SK-N-SH treated with all-trans-retinoic acid at 6 μM for 48 hours (cell line): Measurements from ENCODE around the gene FBXO33.

Experiments used
- ATAC-seq: fragments of 200-7000 bp; cut with Tn5 transposase; 3 replicates; pipeline ENCODE4 v1.9.1; 2020; ENCODE audit warnings: mild to moderate bottlenecking, moderate library complexity
- ARNTL ChIP-seq: fragments of 450-650 bp; formaldehyde crosslinking; IDR thresholded peaks from 2 replicates; pipeline ENCODE4 v1.5.0; 2020; ENCODE audit warnings: low read depth, mild to moderate bottlenecking, moderate library complexity, borderline replicate concordance
- BACH2 ChIP-seq: fragments of 250-450 bp; sonication (Bioruptor Pico); IDR thresholded peaks from 2 replicates; pipeline ENCODE4 v1.9.0; 2021; ENCODE audit warnings: mild to moderate bottlenecking, borderline replicate concordance
- CREB5 ChIP-seq: fragments of 250-450 bp; sonication (Bioruptor Pico); IDR thresholded peaks from 2 replicates; pipeline ENCODE4 v1.5.1; 2020; ENCODE audit warnings: low read depth, mild to moderate bottlenecking, moderate library complexity
- CSDC2 ChIP-seq: fragments of 250-450 bp; sonication (Bioruptor Pico); IDR thresholded peaks from 2 replicates; pipeline ENCODE4 v1.5.0; 2020; ENCODE audit warnings: mild to moderate bottlenecking, moderate library complexity
- CSRNP3 ChIP-seq: fragments of 250-450 bp; sonication (Bioruptor Pico); IDR thresholded peaks from 2 replicates; pipeline ENCODE4 v1.5.1; 2021; ENCODE audit warnings: mild to moderate bottlenecking, moderate library complexity
- ESRRG ChIP-seq: fragments of 250-450 bp; sonication (Bioruptor Pico); IDR thresholded peaks from 2 replicates; pipeline ENCODE4 v1.6.1; 2021; ENCODE audit warnings: mild to moderate bottlenecking
- GLIS3 ChIP-seq: fragments of 250-450 bp; sonication (Bioruptor Pico); IDR thresholded peaks from 2 replicates; pipeline ENCODE4 v1.5.0; 2020; ENCODE audit warnings: mild to moderate bottlenecking, moderate library complexity
- ISL1 ChIP-seq: fragments of 250-450 bp; sonication (Bioruptor Pico); IDR thresholded peaks from 2 replicates; pipeline ENCODE4 v2.1.2; 2022; ENCODE audit warnings: mild to moderate bottlenecking, moderate library complexity
- OSR1 ChIP-seq: fragments of 250-450 bp; sonication (Bioruptor Pico); IDR thresholded peaks from 2 replicates; pipeline ENCODE4 v1.8.0; 2022; ENCODE audit warnings: moderate library complexity, mild to moderate bottlenecking, inconsistent platforms
- POU6F1 ChIP-seq: fragments of 250-450 bp; sonication (Bioruptor Pico); IDR thresholded peaks from 2 replicates; pipeline ENCODE4 v1.8.0; 2021; ENCODE audit warnings: low read depth, mild to moderate bottlenecking, moderate library complexity, borderline replicate concordance
- PPARA ChIP-seq: fragments of 250-450 bp; sonication (Bioruptor Pico); IDR thresholded peaks from 2 replicates; pipeline ENCODE4 v1.5.0; 2020; ENCODE audit warnings: mild to moderate bottlenecking, borderline replicate concordance
- RARB ChIP-seq: fragments of 250-450 bp; sonication (Bioruptor Pico); IDR thresholded peaks from 2 replicates; pipeline ENCODE4 v1.8.0; 2021; ENCODE audit warnings: mild to moderate bottlenecking, moderate library complexity
- SNAI2 ChIP-seq: fragments of 250-450 bp; sonication (Bioruptor Pico); IDR thresholded peaks from 2 replicates; pipeline ENCODE4 v1.5.0; 2020; ENCODE audit warnings: mild to moderate bottlenecking, moderate library complexity
- TCF4 ChIP-seq: fragments of 250-450 bp; sonication (Bioruptor Pico); IDR thresholded peaks from 2 replicates; pipeline ENCODE4 v1.8.0; 2021; ENCODE audit warnings: mild to moderate bottlenecking, moderate library complexity, borderline replicate concordance
- TOX ChIP-seq: fragments of 250-450 bp; sonication (Bioruptor Pico); IDR thresholded peaks from 2 replicates; pipeline ENCODE4 v1.8.0; 2021; ENCODE audit warnings: mild to moderate bottlenecking, moderate library complexity, borderline replicate concordance
- TSHZ2 ChIP-seq: fragments of 250-450 bp; sonication (Bioruptor Pico); IDR thresholded peaks from 2 replicates; pipeline ENCODE4 v1.5.0; 2020; ENCODE audit warnings: mild to moderate bottlenecking, moderate library complexity
- ZC3H10 ChIP-seq: fragments of 250-450 bp; sonication (Bioruptor Pico); IDR thresholded peaks from 2 replicates; pipeline ENCODE4 v1.5.1; 2021; ENCODE audit warnings: mild to moderate bottlenecking, moderate library complexity
- ZFP3 ChIP-seq: fragments of 250-450 bp; sonication (Bioruptor Pico); IDR thresholded peaks from 2 replicates; pipeline ENCODE4 v1.5.0; 2020; ENCODE audit warnings: mild to moderate bottlenecking, moderate library complexity
- ZFP30 ChIP-seq: fragments of 450-650 bp; formaldehyde crosslinking; IDR thresholded peaks from 2 replicates; pipeline ENCODE4 v1.5.0; 2022; ENCODE audit warnings: mild to moderate bottlenecking, moderate library complexity
- ZNF565 ChIP-seq: fragments of 450-650 bp; formaldehyde crosslinking; conservative IDR thresholded peaks from 2 replicates; pipeline ENCODE4 v1.5.0; 2020; ENCODE audit warnings: low read depth, mild to moderate bottlenecking, moderate library complexity
- ZNF70 ChIP-seq: fragments of 450-650 bp; formaldehyde crosslinking; IDR thresholded peaks from 2 replicates; pipeline ENCODE4 v1.5.0; 2020; ENCODE audit warnings: mild to moderate bottlenecking, moderate library complexity
- ZNF8 ChIP-seq: fragments of 450-650 bp; formaldehyde crosslinking; IDR thresholded peaks from 2 replicates; pipeline ENCODE4 v1.5.0; 2020; ENCODE audit warnings: mild to moderate bottlenecking, moderate library complexity

FBXO33 gene

GRCh38 chr14:39442293-39442692 lies 10.1 kb upstream of the FBXO33 start:
- ATAC-seq, result no peak
- TF ChIP-seq POU6F1 (CRISPR knock-in tag) (no peak), ZFP30 (CRISPR knock-in tag) (no peak), TOX (CRISPR knock-in tag) (no peak), CREB5 (CRISPR knock-in tag) (no peak), BACH2 (CRISPR knock-in tag) (no peak), GLIS3 (CRISPR knock-in tag) (no peak), ZFP3 (no peak), ZC3H10 (no peak), ZNF8 (no peak), OSR1 (CRISPR knock-in tag) (no peak), CSDC2 (CRISPR knock-in tag) (no peak), RARB (CRISPR knock-in tag) (no peak), TSHZ2 (CRISPR knock-in tag) (no peak), TCF4 (no peak), ARNTL (no peak), ISL1 (no peak), ZNF70 (no peak), SNAI2 (CRISPR knock-in tag) (no peak), CSRNP3 (CRISPR knock-in tag) (no peak)

- TF ChIP-seq RARB (CRISPR knock-in tag), result no peak
- no peak for TF ChIP-seq ESRRG (CRISPR knock-in tag)
- TF ChIP-seq CREB5 (CRISPR knock-in tag), result no peak
- TF ChIP-seq ZFP3, result no peak
- no peak for TF ChIP-seq ISL1
- no peak for TF ChIP-seq TSHZ2 (CRISPR knock-in tag)
- TF ChIP-seq TCF4, result no peak
- no peak for TF ChIP-seq ZNF70
- no peak for TF ChIP-seq PPARA (CRISPR knock-in tag)
- no peak for TF ChIP-seq ZNF565 (CRISPR knock-in tag)
- no peak for TF ChIP-seq CSRNP3 (CRISPR knock-in tag)
- no peak for TF ChIP-seq POU6F1 (CRISPR knock-in tag)
- TF ChIP-seq ZC3H10, result no peak
- TF ChIP-seq ZFP30 (CRISPR knock-in tag), result no peak
- TF ChIP-seq ARNTL, result no peak
- TF ChIP-seq CSDC2 (CRISPR knock-in tag), result no peak
- no peak for TF ChIP-seq ZNF8
- no peak for TF ChIP-seq SNAI2 (CRISPR knock-in tag)
- no peak for TF ChIP-seq GLIS3 (CRISPR knock-in tag)
Measured at GRCh38 chr14:39441805-39442204, 9.6 kb upstream of the FBXO33 start.

More at GRCh38 chr14:39441805-39442204, 9.6 kb upstream of the FBXO33 start:
- ATAC-seq, result no peak
